Tracheal epithelial cell (primary cell): ENCODE data around the gene MFN2. TPM values are rescaled to one million over a fixed set of nuclear protein-coding genes. Genes with fewer than 3 reads are reported as not detected.

Source experiments
- total RNA-seq: library from RNA; depleted of rRNA; stranded (reverse); fragments of >200 nt; gene quantifications from 2 replicates; pipeline ENCODE4 v1.2.1, GENCODE V29; 2014

MFN2 gene
- 72.1 and 94.8 TPM in 2 replicates for total RNA-seq

GRCh38 chr1:11979851-11980675, at the start of gene MFN2:
Gene MFN2, plus strand, starts transcription at chr1:11980444. Its CDS starts 8,725 bp downstream, at chr1:11989169.

GRCh38 chr1:11934302-11935056, 45.8 kb upstream of the MFN2 start, which contains the start of gene PLOD1:
Gene PLOD1, plus strand, starts transcription at chr1:11934717. Its CDS starts 63 bp downstream, at chr1:11934780.

Other genes with a start within 250 kb of the MFN2 start
- 98.5 and 99.8 TPM in 2 replicates for gene AGTRAP, start 244.3 kb upstream of the MFN2 start, total RNA-seq
- not detected in 2 replicates for gene C1orf167, start 218.3 kb upstream of the MFN2 start, total RNA-seq
- 10.6 and 14.5 TPM in 2 replicates for gene MTHFR, start 174.5 kb upstream of the MFN2 start, total RNA-seq
- 3.6 and 5.8 TPM in 2 replicates for gene CLCN6, start 174.3 kb upstream of the MFN2 start, total RNA-seq
- gene NPPA, start 132.7 kb upstream of the MFN2 start, total RNA-seq: not detected in 2 replicates
- 0.48 TPM in 1 of 2 replicates, not detected in the other for gene NPPB, start 121.5 kb upstream of the MFN2 start, total RNA-seq
- gene KIAA2013, start 54.0 kb upstream of the MFN2 start, total RNA-seq: 86.5 and 98.3 TPM in 2 replicates
- gene PLOD1, start 45.7 kb upstream of the MFN2 start, total RNA-seq: 62.2 and 144 TPM in 2 replicates
- 44.3 and 60.0 TPM in 2 replicates for gene MIIP, start 39.1 kb downstream of the MFN2 start, total RNA-seq
- not detected in 2 replicates for gene TNFRSF8, start 82.9 kb downstream of the MFN2 start, total RNA-seq
- under 0.01 TPM in 1 of 2 replicates, not detected in the other for gene TNFRSF1B, start 186.5 kb downstream of the MFN2 start, total RNA-seq
- 29.4 and 38.8 TPM in 2 replicates for gene VPS13D, start 249.6 kb downstream of the MFN2 start, total RNA-seq